T-helper 1 cell (primary cell): Measurements from ENCODE around the gene CCDC179.

Experiments
- DNase-seq, 5 donors: peaks; one replicate each; pipeline ENCODE4 v3.0.0-alpha.2; 2012 to 2020
- total RNA-seq, 4 donors: gene quantifications; one replicate each; lab custom pipeline; 2026; lab: John Stamatoyannopoulos, UW

The CCDC179 gene
- 0 reads per million in 4 donors for total RNA-seq

DNA sequence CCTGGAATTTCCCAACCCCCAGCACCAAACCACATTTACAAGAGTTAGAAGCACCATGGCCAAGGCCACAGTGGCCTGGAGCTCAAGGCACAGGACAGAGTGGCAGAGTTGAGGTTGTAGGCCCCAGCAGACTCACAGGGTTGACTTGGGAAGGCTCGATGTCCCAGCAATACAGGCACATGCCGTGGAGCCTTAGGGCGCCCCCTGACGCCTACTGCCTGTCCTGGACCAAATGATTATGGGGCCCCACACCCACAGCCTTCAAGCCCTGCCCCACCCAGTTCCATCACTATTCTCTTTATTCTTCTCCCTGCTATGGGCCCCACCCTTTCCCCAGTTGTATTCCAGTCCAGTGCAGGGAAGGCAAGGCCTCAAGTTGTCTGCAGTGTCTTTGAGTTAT, at the start of gene CCDC179:
Gene CCDC179, minus strand, starts transcription at position 234 of the 400 bp plus-strand sequence. Its CDS starts 53 bp downstream, at position 181.
- DNase-seq, result no peak

DNA sequence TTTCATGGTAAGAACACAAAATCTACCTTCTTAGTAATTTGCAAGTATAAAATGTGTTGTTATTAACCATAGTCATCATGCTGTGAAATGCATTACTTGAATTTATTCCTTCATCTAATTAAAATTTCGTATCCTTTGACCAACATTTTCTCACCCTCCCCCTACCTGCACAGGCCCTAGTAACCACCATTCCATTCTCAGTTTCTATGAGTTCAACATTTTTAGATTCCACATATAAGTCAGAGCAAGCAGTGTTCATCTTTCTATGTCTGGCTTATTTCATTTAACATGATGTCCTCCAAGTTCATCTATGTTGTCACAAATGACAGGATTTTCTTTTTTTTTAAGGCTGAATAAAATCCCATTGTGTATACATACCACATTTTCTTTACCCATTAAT, 43.5 kb upstream of the CCDC179 start:
- no peak for DNase-seq

DNA sequence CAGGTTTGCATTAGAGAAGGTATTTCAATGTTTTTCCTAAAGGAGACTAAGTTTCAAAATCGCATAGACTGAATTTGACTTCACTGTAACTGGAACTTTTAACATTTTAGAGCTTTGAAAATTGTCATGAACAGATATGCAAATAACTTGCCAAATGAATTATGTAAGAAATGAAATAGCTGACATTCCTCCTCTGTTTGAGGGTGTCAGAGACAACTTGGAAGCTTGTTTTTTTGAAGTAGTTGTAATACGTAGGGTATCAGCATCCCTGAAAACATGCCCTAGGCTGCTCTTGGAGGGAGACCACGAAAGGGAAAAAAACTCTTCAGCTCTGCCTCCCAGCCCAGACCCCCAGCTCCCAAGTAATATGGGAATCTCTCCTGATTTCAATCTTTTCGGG, 41.3 kb upstream of the CCDC179 start:
- no peak for DNase-seq

DNA sequence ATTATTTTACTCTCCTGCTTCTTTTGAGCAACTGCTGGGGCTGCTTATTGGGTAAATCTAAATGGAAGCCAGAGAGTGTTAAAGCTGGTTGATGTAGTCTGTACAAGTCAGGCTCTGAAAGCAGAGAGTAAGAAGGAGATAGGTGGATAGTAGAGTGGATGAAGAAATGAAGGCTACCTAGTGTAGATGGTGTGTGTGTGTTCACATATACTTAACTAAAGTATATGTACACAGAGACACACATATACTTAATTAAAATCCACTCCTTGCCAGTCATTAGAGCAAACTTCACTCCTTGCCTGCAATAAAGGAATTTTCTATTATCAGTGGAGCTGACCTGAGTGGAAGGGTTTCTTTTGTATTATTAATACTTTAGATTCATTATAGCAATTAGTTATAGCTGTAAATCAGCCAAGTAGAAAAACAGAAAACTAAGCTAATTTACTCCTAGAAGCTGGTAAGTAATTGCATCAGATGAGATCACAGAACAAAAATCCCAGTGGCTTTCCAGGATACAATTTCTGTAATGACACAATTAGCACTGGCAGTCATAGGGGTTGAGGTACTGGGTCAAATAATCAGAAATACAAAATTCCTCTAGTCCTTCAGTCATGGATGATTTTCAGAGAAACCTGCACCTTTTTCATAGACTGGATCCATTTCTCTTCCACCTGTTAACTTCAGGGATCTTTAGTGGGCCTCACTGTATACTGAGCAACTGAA, 40.7 kb upstream of the CCDC179 start:
- DNase-seq, result no peak

DNA sequence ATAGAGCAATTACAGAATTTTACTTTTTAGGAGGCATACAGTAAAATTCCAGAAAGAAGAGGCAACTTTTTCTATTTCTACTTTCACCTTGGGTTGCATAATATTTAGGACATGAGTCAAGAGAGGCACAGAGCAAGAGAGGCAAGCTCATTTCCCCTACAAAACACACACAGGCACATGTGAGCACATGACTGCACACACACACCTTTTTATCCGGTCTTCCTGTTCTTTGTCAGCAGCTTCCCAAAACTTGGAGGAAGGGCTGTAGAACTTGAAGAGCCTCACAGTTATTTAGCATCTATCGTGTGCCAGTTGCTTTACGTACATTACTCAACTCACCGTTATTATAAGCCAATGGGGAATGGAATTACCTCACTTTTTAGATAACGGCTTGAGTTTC, 37.8 kb upstream of the CCDC179 start:
- no peak for DNase-seq

DNA sequence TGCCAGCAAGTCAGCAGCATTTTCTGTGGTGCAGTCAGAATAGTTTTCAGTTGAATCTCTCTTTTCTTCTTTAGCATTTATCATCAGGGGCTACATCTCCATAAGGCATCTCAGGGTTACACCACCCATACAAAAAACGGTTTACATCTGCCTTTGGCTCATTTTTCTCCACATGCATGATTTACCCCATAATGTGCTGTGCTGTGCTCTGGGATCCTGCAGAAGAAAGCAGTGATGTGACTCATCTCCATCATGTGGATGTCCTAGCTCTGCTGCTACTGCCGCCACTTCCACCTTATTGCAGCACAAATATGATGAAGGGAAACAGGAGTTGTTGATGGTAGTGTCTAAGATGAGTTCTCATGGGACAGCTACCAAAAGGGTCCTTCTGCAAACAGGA, 30.0 kb upstream of the CCDC179 start:
- DNase-seq, result no peak

DNA sequence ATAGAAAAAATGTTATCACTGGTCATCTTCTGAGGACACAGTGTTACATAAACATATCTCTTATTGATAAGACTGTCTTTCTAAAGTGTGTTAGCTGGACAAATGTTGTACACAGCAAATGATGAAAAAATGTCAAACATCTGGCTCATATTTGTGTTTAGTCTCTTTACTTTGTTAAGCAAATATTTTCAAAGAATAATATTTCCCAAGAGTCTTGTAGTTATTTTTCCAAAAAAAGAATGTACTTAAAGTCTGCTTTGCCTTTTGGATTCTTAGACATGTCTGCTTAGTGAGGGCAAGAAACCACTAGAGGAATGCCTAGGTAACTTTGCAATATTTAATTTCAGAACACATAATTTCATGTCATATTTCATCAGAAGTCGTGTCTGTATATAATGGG, 23.9 kb upstream of the CCDC179 start:
- no peak for DNase-seq

DNA sequence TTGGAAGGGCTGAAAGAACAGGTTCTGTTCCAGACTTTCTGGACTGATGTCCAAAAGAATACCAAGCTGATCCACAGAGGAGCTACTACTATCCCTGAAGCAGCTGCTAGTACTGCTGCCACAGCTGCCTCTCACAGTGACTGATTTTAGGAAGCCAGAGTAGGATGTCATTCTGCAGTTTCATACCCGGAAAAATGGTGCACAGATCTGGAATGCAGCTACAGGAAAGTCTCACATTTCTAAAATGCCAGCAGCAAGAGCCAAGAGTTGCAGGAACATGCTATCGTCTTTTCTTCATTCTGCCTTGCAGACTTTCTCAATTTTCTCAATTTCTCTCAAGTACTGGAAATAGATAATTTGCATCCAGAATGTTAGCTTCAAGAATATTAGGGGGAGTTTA, 19.4 kb upstream of the CCDC179 start:
- DNase-seq, result no peak

DNA sequence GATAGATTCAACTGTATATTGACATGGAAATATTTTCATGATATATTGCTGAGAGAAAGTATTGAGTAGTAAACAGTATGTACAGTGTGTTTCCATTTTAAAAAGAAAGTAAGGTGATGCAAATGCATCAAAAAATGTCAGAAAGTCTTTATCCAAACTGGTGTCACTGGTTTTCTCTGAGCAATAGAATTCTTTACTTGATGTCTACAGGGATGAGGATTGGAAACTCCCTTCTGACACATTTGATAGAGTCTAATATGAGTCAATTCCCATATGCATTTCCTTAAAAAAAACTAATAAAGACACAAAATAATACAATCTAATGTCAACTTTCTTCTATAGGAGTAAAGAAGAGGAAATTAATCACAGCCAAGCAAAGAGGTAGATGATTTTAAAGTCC, 18.3 kb upstream of the CCDC179 start:
- no peak for DNase-seq

DNA sequence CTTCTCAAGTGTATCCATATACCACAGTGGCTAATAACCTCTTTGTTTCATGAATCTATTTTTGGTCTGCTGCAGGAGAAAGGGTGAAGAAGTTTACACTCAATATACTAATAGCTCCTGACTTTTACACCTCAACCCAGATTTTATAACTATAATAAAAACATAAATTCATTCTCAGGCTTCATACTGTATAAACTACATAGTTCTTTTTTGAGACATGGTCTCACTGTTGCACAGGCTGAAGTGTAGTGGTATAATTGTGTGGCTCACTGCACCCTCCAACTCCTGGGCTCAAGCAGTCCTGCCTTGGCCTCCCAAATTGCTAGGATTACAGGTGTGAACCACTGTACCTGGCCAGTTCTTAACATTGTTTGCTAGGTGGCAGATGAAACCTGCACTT, 17.8 kb upstream of the CCDC179 start:
- DNase-seq, result no peak

DNA sequence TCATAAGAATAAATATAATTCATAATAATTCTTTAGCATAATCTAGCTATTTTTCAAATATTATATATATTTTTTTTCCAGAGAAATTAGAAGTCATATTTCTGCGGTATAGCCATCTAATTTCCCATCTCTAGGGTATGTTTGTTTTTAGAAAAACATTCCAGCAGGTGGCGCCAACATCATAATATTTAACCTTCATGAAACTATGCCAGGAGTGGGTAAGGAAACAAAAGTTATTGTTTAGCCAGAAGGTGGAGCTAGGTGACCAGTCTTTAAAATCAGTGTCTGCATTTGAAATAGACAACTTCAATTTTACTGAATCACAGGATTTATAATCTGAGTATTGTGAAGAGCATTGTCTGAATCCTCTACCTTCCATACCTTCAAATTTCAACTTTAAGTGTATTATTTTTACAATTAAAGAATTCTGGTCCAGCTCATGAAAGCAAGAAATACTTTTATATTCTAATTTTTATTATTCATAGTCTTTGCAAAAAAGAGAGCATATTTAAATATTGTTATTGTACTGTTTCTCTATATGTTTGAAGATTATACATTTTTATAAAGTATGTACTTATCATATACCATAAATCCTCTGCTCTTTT, 15.7 kb upstream of the CCDC179 start:
- peak in 4 of 5 donors; percentile 13 to 66 (median 46) for DNase-seq

DNA sequence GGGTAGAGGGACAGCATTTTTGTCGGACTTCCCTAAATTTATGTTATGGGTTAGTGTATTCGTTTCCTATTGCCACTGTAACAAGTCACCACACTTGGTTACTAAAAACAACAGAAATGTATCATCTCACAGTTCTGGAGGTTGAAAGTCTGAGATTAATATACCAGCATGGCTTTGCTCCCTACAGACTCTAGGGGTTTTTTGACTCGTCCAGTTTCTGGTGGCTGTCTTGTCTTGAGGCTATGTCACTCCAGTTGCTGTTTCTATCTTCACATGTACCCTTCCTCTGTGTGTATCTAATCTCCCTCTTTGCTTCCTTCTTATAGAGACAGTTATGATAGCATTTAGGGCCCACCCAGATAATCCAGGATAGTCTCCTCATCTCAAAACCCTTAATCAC, 9.1 kb upstream of the CCDC179 start:
- no peak for DNase-seq

DNA sequence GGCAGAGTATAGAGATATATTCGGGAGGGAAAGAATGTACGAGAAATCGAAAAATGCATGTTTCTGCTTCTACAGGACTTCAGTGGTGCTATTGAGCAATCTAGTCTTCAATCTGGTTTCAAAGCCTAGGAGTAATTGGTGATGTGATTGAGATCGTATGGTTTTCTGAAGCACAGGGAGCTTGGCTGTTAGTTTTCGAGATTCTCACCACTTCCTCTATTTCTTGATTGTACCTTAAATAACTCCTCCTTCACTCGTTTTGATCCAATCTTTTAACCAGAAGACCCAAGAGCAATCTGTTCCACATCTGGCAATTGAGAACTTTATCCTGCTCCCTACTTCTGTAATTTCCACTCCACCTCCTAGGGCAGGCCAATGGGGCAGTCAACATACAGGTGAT, 518 bp downstream of the CCDC179 start:
- no peak for DNase-seq

DNA sequence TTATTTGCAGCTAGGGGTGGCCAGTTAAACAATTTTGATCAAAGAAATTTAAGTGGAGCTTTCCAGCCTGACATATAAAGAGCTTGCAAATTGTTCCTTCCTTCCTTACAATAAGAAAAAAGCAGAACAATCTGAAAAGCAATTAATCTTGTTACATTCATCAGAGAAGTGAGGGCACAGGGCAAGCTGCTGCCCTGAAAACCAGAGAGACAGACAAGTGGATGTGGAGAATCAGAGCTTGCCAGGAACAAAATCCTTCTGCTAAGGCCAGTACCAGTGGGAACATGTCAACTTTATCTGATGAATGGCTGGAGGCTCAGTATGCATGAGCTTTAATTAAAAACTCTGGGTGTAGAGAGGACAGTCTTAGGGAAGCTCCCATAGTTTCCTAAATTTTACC, 8.8 kb downstream of the CCDC179 start:
- DNase-seq, result no peak

DNA sequence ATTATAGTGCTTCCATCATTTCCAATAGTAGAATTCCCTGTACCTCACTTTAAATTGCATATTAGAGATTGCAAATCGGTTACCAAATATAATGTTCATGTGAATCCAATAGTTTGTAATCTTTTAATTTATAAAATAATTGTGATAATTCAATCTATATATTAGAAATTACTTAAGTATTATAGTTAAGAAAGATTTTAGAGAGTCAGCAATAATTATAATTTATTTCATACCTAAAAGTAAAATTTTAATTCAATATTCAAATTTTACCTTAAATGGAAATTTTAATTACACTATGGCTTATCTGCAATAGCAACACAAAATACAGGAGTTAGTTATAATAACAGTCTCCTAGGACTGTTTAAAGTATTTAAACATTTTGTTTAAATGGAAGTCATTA, 13.5 kb downstream of the CCDC179 start:
- DNase-seq, result no peak

DNA sequence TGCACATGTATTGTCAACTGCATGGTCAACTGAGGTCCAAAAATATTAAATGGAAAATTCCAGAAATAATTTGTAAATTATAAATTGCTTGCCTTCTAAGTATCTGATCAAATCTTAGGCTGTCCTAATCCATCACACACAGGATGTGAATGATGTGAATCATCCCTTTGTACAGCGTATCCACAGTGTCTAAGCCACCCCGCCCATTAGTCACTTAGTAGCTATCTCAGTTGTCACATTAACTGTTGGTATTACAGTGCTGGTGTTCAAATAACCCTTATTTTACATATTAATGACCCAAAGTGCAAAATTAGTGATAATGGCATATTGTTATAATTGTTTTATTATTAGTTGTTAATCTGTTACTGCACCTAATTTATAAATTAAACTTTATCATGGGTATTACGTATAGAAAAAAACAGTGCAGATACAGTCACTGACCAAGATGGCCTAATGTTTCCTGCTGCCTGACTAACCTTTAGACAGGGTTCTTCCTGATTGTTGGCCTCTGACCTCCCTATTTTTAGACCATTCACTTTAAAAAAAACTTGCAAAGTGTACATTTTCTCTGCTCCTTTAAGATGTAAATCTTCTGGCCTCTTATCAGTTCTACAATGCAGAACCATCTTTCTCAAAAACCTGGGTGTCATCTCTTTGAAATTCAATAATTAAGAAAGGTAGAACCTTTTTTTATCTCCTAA, 27.8 kb downstream of the CCDC179 start:
- no peak for DNase-seq

DNA sequence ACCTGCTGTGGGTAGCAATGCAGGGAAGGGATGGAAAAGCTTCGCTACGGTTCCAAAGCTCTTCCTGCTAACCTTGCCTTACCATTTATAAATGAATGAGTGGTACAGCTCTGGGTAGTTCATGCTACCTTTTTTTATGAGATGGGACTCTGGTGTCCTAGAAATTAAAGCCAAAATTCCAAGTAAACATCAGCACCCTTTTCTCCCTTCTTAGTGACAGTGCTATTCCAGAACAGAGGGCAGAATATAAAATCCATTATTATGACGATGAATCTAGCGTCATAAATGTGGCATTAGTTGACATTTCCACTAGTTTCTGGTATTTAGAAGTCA, 30.2 kb downstream of the CCDC179 start:
- DNase-seq, result no peak

DNA sequence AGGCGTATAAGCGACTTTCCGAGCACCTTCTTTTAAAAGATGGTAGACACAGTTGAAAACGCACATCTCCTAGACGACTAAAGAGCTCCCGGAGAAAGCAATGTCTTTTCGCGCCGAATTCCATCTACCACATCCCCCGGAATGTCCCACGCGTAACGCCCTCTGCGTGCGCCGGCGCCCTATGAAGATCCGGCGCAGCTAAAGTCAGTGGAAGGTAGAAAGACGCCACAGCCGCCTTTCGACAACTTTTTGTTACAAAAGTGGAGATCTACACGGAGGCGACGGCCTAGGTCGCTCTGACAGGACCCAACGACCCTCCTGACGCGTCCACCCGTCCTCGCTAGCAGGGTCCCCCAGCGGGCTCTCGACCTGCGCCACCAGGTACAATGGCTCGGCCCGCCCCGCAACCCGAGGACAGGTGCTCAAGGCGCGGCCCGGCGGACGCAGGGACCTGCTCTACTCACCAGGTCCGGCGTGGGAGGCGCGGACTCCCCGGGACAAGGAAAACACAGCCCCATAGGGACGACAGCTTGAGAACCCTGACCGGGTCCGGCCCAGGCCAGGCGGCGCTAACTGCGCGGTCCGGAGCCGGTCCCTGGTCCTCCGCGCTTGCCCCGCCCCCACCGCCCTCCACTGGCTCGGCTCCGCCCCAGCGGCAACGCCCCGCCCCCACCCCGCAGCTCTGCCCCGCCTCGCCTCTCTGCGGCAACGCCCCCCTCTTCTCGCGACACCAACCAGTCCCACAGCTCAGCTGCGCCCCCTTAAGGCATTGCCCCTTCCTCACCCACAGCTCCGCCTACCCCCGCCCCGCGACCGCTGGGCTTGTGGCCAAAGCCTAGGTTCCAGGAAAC, 30.8 kb downstream of the CCDC179 start, which contains the start of gene SVIP:
Gene SVIP, minus strand, starts transcription at position 571 of the 851 bp plus-strand sequence. Its CDS starts 53 bp downstream, at position 518.
- peak; percentile 84 to 92 (median 89) for DNase-seq

DNA sequence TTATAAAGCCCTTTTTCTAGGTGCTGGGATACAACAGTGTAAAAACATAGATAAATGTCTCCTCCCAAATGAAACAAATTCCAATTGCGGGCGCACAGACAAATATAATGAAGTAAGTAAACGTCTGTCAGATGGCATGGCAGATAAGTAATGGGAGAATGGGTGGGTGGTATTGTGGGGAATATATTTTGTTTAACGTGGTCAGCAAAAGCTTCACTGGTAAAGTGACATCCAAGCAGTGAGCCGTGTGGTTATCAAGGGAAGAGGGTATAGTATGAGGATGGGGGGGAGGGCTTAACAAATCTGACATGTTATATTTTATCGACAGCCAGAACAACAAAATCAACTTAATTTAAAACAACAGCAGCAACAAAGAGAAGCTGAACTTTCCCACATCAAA, 31.9 kb downstream of the CCDC179 start:
- DNase-seq, result peak in 1 of 5 donors; percentile 1

DNA sequence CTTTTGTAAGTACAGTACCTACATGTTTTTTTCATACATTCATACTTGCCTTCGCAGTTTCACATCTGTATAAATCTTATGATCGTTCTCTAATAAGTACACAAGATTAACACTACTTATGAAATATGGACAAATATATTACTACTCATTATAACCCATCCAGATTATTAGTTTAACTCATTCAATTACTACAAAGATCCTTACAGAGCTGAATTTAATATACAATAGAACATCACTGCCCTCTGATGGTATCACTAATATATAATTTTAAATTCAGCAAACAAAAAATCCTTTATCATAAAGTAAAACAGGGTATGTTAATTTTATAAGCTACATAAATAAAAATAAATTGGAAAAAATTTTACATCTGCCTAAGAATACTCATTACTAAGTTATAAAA, 38.1 kb downstream of the CCDC179 start:
- no peak for DNase-seq

DNA sequence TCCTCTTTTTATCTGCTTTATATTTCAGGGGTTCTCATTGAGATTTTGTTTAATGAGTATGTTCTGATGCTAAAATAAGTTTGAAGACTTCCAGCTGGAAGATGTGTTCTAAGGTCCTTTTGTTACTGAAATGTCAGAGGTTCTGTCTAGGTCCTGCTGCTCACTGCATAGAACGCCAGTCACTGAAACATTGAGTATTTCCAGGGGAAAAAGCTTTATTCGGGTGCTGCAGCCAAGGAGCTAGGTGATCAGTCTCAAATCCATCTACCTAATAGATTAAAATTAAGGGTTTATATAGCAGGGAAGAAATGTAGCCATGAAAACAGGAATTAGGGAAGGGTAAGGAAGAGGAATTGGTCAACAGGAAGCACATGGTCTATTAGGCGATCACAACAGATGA, 50.4 kb downstream of the CCDC179 start:
- DNase-seq, result no peak

DNA sequence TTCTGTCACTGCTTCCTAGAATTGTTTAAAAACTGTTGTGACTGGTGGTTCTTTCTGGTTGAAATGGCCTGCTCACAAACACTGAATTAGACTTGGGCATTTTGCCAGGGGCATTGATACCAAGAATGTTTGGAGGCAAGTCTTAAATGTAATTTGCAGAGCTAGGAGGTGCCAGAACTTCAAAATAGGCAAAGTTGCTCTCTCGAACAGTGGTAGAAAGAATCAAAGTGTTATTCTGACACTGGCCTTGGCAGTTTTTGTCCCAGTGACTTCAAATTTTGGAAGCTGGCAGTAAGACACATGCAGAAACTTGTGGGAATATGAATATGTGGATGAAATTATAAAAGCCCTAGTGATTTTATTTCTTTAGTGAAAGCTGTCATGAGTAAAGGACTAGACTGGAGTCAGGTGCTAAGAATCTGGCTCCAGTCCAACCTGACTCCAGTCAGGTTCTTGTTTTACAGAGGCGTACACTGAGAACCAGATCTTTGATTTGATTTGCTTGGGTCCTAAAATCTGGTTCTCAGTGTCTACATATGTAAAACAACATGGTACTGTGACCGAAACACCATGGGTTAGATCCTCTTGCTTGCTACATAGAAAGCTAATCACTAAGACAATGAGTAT, 51.6 kb downstream of the CCDC179 start:
- no peak for DNase-seq
